GM12801 (cell line): Measurements from ENCODE around the gene KLF15.

Experiments
- CTCF ChIP-seq: IDR thresholded peaks from one replicate; pipeline ENCODE4 v1.5.1; 2011; ENCODE audit warnings: control low read depth; ENCODE audit not compliant: insufficient read length; ENCODE audit errors: extremely low read depth

The KLF15 gene

GRCh38 chr3:126312341-126312740, 44.9 kb downstream of the KLF15 start:
- TF ChIP-seq CTCF, result no peak

GRCh38 chr3:126311338-126311978, 45.8 kb downstream of the KLF15 start:
- TF ChIP-seq CTCF, result no peak

- TF ChIP-seq CTCF, result no peak
Observed at GRCh38 chr3:126310816-126311215, 46.4 kb downstream of the KLF15 start.

GRCh38 chr3:126309861-126310655, 47.1 kb downstream of the KLF15 start:
- no peak for TF ChIP-seq CTCF

GRCh38 chr3:126309165-126309564, 48.0 kb downstream of the KLF15 start:
- no peak for TF ChIP-seq CTCF

GRCh38 chr3:126308394-126309125, 48.6 kb downstream of the KLF15 start:
- no peak for TF ChIP-seq CTCF
